Ovary (tissue), 9 donors: ENCODE data around the gene FOXC1. TPM values are rescaled to one million over a fixed set of nuclear protein-coding genes. Genes with fewer than 3 reads are reported as not detected.

Source experiments
- DNase-seq, 5 donors: peaks; one replicate each; pipeline ENCODE4 v3.0.0-alpha.2; 2019 to 2020
- H3K27ac ChIP-seq, 2 donors: fragments of 200-600 bp; one replicate each; pipeline versions ENCODE4 v1.5.1 to v1.8.0; 2019 to 2022
- H3K27me3 ChIP-seq: fragments of 200-600 bp; one replicate; pipeline ENCODE4 v1.8.0; 2022
- H3K36me3 ChIP-seq: fragments of 200-600 bp; sonication (generic); one replicate; pipeline ENCODE4 v1.5.1; 2019
- H3K4me1 ChIP-seq: one replicate; pipeline ENCODE4 v1.8.1; 2013; ENCODE audit warnings: mild to moderate bottlenecking, moderate library complexity; ENCODE audit not compliant: insufficient read depth
- H3K4me3 ChIP-seq: fragments of 200-600 bp; sonication (generic); one replicate; pipeline ENCODE4 v1.5.1; 2017
- H3K9me3 ChIP-seq, 2 donors: fragments of 200-600 bp in 1 of 2; sonication (generic) in 1 of 2; one replicate each; pipeline versions ENCODE4 v1.5.1 to v1.8.1; 2013 to 2019; ENCODE audit warnings: mild to moderate bottlenecking in 1 of 2, moderate library complexity in 1 of 2
- CTCF ChIP-seq, 3 donors: fragments of 450-650 bp in 2 of 3; fragments of 200-600 bp in 1 of 3; IDR thresholded peaks; one replicate each; pipeline versions ENCODE4 v1.5.1 to v1.8.0; 2016 to 2022; ENCODE audit warnings: antibody characterized with exemption in 3 of 3, mild to moderate bottlenecking in 1 of 3
- EP300 ChIP-seq: sonication (generic); formaldehyde crosslinking; IDR thresholded peaks from one replicate; pipeline ENCODE4 v1.6.1; 2017; ENCODE audit warnings: antibody characterized with exemption
- POLR2A ChIP-seq: fragments of 450-650 bp; IDR thresholded peaks from one replicate; pipeline ENCODE4 v1.6.1; 2017; ENCODE audit warnings: antibody characterized with exemption, mild to moderate bottlenecking, moderate library complexity
- WGBS, 3 donors: extraction: QIAGEN DNeasy Blood & Tissue Kit in 1 of 3; methylation state at CpG; one replicate each; pipeline versions ENCODE4 v1.1.5 to v1.1.7; 2013 to 2017; 5-methylcytosine and 5-hydroxymethylcytosine counted together
- intact Hi-C, 4 donors: fragments of 100-400 bp; cut with DNase I; formaldehyde crosslinking; loops; one replicate each; pipeline versions ENCODE4 v1.11.0 to v1.15.1; 2022 to 2023
- polyA plus RNA-seq, 2 donors: library from polyadenylated mRNA; stranded (reverse); fragments of 200-250 nt in 1 of 2; fragments of 350-450 nt in 1 of 2; fragmentation: Illumina TruSeq in 1 of 2; extraction: RNeasy Lipid Tissue Mini Kit (QIAGEN cat#74804) in 1 of 2; gene quantifications; one replicate each; pipeline ENCODE4 v1.2.3, GENCODE V29; 2013 to 2014
- total RNA-seq, 7 donors: library from RNA; depleted of rRNA in 2 of 7; stranded (reverse); fragments of >200 nt in 2 of 7; fragmentation: NEBNext Ultra II Directional in 3 of 7; extraction: Animal tissue kit (Norgen Biotek cat#: 25700) in 3 of 7; gene quantifications; one replicate each; pipeline versions ENCODE4 v1.1.0 to v1.2.4, GENCODE V29; 2016 to 2023
- donor health status: DM: no; HTN: no; CAD: no; lungs with moderate emphysema.
- donor health status: DM: no; HTN: no; CAD: no.
- donor health status: Bipolar disorder and iron deficiency.
- donor health status: DM: yes; HTN: yes; CAD: no.
- donor health status: DM: no; HTN: no; CAD: no.
- donor health status: DM: yes; HTN: yes; CAD: no.

Gene FOXC1
- total and polyA plus RNA-seq, 9 donors, result 4.3 to 21.2 (median 6.5) TPM

- intact Hi-C loops, result no loop called here
- no peak for TF ChIP-seq POLR2A
- TF ChIP-seq CTCF (IDR thresholded peaks at IDR 0.05), result no peak
- no peak for TF ChIP-seq EP300
Measured at GRCh38 chr6:1639430-1639829, 29.7 kb downstream of the FOXC1 start.

GRCh38 chr6:1640476-1640875 is 30.8 kb downstream of the FOXC1 start:
- Histone ChIP-seq H3K36me3 (no peaks in the 10 kb centered on the region), H3K4me3 (no peak overlapping the region), H3K27me3 (no peaks in the 10 kb centered on the region), H3K4me1 (no peaks in the 10 kb centered on the region), H3K27ac (no peak overlapping the region), H3K9me3 (no peaks in the 10 kb centered on the region)
- intact Hi-C loops, result no loop called here
- DNase-seq, result no peak
- no peak for TF ChIP-seq POLR2A
- TF ChIP-seq EP300, result no peak
- no peak for TF ChIP-seq CTCF (IDR thresholded peaks at IDR 0.05)
- 85 to 94% (median 92%) methylated on average over 8 of the region's 8 CpGs for WGBS, 3 donors

More at GRCh38 chr6:1639430-1639829, 29.7 kb downstream of the FOXC1 start:
- Histone ChIP-seq H3K36me3 (no peaks in the 10 kb centered on the region), H3K4me1 (no peaks in the 10 kb centered on the region), H3K4me3 (no peak overlapping the region), H3K27ac (no peak overlapping the region), H3K9me3 (no peaks in the 10 kb centered on the region), H3K27me3 (no peaks in the 10 kb centered on the region)
- no peak for DNase-seq
- 56 to 79% (median 61%) methylated on average over 9 of the region's 9 CpGs for WGBS, 3 donors

GRCh38 chr6:1641343-1641885 is 31.7 kb downstream of the FOXC1 start:
- no peak for DNase-seq
- TF ChIP-seq POLR2A (no peak), CTCF (IDR thresholded peaks at IDR 0.05) (no peak)
- Histone ChIP-seq H3K9me3 (no peaks in the 10 kb centered on the region), H3K27ac (no peak overlapping the region), H3K4me3 (no peak overlapping the region), H3K36me3 (no peaks in the 10 kb centered on the region), H3K4me1 (no peaks in the 10 kb centered on the region), H3K27me3 (no peaks in the 10 kb centered on the region)
- WGBS, 3 donors, result 87 to 90% (median 88%) methylated on average over 12 of the region's 12 CpGs
- intact Hi-C loops, result no loop called here

- Histone ChIP-seq H3K9me3 (no peaks in the 10 kb centered on the region), H3K4me1 (no peaks in the 10 kb centered on the region), H3K36me3 (no peaks in the 10 kb centered on the region), H3K27me3 (no peaks in the 10 kb centered on the region), H3K27ac (no peak overlapping the region), H3K4me3 (no peak overlapping the region)
- WGBS, 3 donors, result 76 to 79% (median 79%) methylated on average over 7 of the region's 7 CpGs
- intact Hi-C loops, result no loop called here
- no peak for TF ChIP-seq POLR2A
- no peak for TF ChIP-seq EP300
- TF ChIP-seq CTCF (IDR thresholded peaks at IDR 0.05), result no peak
- DNase-seq, result no peak
Measured at GRCh38 chr6:1643111-1643510, 33.4 kb downstream of the FOXC1 start.
